Memory B cell (primary cell): Measurements from ENCODE around the gene RFX8.
"Not testable (repeated sequence)": the region's sequence is repeated elsewhere in the genome, so short reads cannot be mapped to it uniquely, and the experiment has no call there.

Source experiments
- ATAC-seq: fragments of 150-1000 bp; cut with Tn5 transposase; 2 replicates; pipeline ENCODE4 v1.10.0; 2021; ENCODE audit warnings: low read depth, mild to moderate bottlenecking, moderate library complexity
- DNase-seq, 2 donors: peaks; one replicate each; pipeline ENCODE4 v3.0.0; 2022; ENCODE audit warnings: low spot score in 2 of 2
- H3K27ac Mint-ChIP-seq: one replicate; pipeline ENCODE4 v1.8.0; 2022; ENCODE audit warnings: mild to moderate bottlenecking, moderate library complexity, mixed read lengths
- H3K27me3 Mint-ChIP-seq: one replicate; pipeline ENCODE4 v1.8.0; 2022; ENCODE audit warnings: mixed read lengths
- H3K36me3 Mint-ChIP-seq: one replicate; pipeline ENCODE4 v1.8.0; 2022; ENCODE audit warnings: mild to moderate bottlenecking, mixed read lengths
- H3K4me1 Mint-ChIP-seq: one replicate; pipeline ENCODE4 v1.8.0; 2022; ENCODE audit warnings: mixed read lengths
- H3K4me3 Mint-ChIP-seq: one replicate; pipeline ENCODE4 v1.8.0; 2022; ENCODE audit warnings: mild to moderate bottlenecking, moderate library complexity, mixed read lengths
- H3K9me3 Mint-ChIP-seq: one replicate; pipeline ENCODE4 v1.8.0; 2022; ENCODE audit warnings: mixed read lengths

RFX8 gene

DNA sequence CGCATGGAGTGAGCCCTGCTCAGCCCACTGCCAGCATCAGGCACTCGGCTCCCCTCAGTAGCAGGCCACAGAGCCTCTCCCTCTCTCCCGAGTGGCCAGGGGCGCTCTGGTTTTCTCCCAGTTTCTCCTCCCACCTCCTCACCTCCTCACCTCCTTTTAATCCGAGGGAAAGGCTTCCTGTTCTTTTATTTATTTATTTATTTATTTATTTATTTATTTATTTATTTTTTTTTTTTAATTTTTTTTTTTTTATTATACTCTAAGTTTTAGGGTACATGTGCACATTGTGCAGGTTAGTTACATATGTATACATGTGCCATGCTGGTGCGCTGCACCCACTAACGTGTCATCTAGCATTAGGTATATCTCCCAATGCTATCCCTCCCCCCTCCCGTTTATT, 29.8 kb upstream of the RFX8 start:
- ATAC-seq, DNase-seq, H3K4me3 Mint-ChIP-seq, H3K4me1 Mint-ChIP-seq, H3K27ac Mint-ChIP-seq, H3K27me3 Mint-ChIP-seq, H3K36me3 Mint-ChIP-seq, H3K9me3 Mint-ChIP-seq: not testable (repeated sequence)

DNA sequence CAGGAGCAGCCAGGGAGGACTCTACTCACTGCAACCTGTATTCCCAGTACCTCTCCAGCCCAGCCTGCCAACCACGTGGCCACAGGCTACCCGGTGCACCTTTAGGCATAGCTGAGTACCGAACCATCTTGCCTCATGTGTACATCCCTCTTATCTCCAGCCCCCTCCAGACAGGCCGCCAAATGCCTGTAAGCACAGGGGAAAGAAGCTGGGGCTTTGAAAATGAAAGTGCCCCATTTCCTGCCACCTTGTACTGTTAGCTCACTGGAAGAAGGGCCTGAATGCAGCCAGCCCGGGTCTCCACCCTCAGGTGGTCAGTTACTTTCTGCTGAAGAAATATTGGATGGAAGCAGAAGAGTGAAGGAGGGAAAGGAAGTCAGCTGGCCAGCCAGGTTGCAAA, 27.2 kb upstream of the RFX8 start:
- H3K9me3 Mint-ChIP-seq, result no peaks in the 10 kb centered on the region
- no peak overlapping the region for H3K4me3 Mint-ChIP-seq
- H3K27me3 Mint-ChIP-seq, result peaks cover under 1% of the 10 kb centered on the region
- H3K36me3 Mint-ChIP-seq, result peaks cover 1% of the 10 kb centered on the region
- DNase-seq (no peak), ATAC-seq (no peak)
- H3K4me1 Mint-ChIP-seq, result peaks cover 2% of the 10 kb centered on the region
- no peak overlapping the region for H3K27ac Mint-ChIP-seq

DNA sequence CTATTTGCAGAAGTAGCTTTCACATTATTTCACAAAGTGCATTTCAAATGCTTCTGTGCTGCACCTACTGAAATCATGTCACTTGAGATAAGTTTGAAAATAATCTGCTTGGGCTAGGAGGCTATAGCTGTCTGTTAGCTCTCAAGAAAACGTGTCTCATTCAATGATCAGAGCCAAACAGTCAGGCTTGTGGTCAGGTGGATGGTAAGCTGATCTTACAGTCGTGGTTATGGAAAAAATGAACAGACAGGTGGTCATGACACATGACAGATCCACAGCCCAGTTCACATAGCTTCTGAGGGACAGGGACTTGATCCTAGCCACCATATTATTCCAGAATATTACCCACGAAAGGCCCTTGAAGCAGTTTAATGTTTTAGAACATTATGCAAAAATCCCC, 26.5 kb upstream of the RFX8 start:
- H3K4me3 Mint-ChIP-seq, result no peak overlapping the region
- DNase-seq (no peak), ATAC-seq (no peak)
- no peaks in the 10 kb centered on the region for H3K4me1 Mint-ChIP-seq
- no peaks in the 10 kb centered on the region for H3K27me3 Mint-ChIP-seq
- H3K36me3 Mint-ChIP-seq, result no peaks in the 10 kb centered on the region
- H3K9me3 Mint-ChIP-seq, result no peaks in the 10 kb centered on the region
- no peak overlapping the region for H3K27ac Mint-ChIP-seq

DNA sequence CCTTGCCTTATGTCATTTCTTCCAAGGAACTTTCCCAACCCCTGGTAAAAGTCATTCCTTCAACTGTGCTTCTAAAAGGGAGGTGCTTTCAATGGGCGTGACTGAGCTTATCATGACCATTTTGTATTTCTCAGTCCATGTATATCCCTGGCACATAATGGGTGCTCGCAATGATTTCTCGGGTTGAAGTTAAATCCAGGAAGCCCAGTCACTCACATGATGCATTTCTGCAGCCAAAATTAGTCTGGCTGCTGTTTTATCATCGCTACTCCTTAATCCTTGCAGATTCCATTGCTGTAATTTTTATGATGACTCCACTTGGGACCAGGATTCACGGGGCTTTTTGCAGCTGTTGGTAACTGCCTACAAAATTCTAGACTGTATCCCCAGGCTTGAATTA, 25.9 kb upstream of the RFX8 start:
- no peaks in the 10 kb centered on the region for H3K9me3 Mint-ChIP-seq
- ATAC-seq, result no peak
- DNase-seq, result no peak
- H3K4me3 Mint-ChIP-seq, result no peak overlapping the region
- H3K27me3 Mint-ChIP-seq, result no peaks in the 10 kb centered on the region
- no peak overlapping the region for H3K27ac Mint-ChIP-seq
- no peaks in the 10 kb centered on the region for H3K4me1 Mint-ChIP-seq
- no peaks in the 10 kb centered on the region for H3K36me3 Mint-ChIP-seq

DNA sequence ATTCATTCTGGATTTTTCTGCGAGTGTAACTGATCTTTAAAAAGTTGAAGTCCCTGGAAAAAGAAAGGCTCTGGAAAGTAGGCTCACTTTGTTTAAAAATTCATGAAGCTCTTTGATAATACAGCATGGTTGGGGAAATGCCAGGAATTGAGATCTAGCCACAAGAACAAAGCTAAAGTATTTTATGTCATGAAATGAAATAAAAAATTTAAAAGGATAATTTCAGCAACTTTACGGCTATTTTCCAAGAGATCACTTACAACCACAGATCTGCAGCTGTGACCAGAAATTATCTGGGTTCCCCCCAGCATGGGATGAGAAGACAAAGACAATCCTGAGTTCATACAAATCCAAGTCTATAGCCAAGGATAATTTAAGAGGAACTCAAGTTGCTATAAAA, 25.3 kb upstream of the RFX8 start:
- H3K9me3 Mint-ChIP-seq, result no peaks in the 10 kb centered on the region
- no peak overlapping the region for H3K4me3 Mint-ChIP-seq
- DNase-seq, result no peak
- H3K4me1 Mint-ChIP-seq, result no peaks in the 10 kb centered on the region
- H3K36me3 Mint-ChIP-seq, result no peaks in the 10 kb centered on the region
- no peak for ATAC-seq
- H3K27me3 Mint-ChIP-seq, result no peaks in the 10 kb centered on the region
- H3K27ac Mint-ChIP-seq, result no peak overlapping the region

DNA sequence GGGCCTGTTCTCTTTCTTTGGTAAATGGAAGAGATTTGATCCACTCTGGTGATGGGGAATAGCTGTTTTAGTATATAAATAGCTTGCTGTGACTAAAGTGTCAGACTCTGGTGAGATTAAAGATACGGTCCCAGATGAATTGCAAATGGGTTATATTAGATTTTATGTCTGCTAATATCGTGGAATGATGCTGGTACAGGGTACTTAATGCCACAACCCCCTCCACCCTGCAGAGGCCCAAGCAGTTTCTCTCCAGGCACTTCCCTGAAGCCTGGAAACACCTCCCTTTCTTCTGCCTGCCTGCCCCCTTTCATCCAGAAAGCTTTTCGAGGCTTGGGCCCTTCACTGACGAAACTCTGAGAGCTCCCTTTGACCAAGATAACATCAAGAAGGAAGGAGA, 21.4 kb upstream of the RFX8 start:
- no peaks in the 10 kb centered on the region for H3K27me3 Mint-ChIP-seq
- no peak overlapping the region for H3K27ac Mint-ChIP-seq
- DNase-seq (no peak), ATAC-seq (no peak)
- no peaks in the 10 kb centered on the region for H3K36me3 Mint-ChIP-seq
- H3K4me1 Mint-ChIP-seq, result no peaks in the 10 kb centered on the region
- H3K4me3 Mint-ChIP-seq, result no peak overlapping the region
- H3K9me3 Mint-ChIP-seq, result no peaks in the 10 kb centered on the region

DNA sequence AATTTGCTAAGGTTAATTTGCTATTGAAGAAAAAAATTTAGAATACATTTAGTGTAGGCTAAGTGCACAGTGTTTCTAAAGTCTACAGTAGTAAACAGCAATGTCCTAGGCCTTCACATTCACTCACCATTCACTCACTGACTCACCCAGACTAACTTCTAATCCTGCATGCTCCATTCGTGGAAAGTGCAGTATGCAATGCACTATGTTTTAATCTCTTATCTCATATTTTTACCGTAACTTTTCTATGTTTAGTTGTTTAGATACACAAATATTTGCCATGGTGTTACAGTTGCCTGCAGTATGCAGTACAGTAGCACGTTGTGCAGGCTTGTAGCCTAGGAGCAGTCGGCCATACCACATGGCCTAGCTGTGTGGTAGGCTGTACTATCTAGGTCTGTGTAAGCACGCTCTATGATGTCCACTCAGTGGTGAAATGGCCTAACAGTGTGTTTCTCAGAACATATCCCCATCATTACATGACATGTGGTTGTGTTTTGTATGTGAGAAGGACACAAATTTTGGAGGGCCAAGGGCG, 18.1 kb upstream of the RFX8 start:
- H3K27me3 Mint-ChIP-seq, result no peaks in the 10 kb centered on the region
- H3K4me3 Mint-ChIP-seq, result no peak overlapping the region
- no peak overlapping the region for H3K27ac Mint-ChIP-seq
- no peaks in the 10 kb centered on the region for H3K36me3 Mint-ChIP-seq
- ATAC-seq (no peak), DNase-seq (no peak)
- no peaks in the 10 kb centered on the region for H3K9me3 Mint-ChIP-seq
- H3K4me1 Mint-ChIP-seq, result no peaks in the 10 kb centered on the region

DNA sequence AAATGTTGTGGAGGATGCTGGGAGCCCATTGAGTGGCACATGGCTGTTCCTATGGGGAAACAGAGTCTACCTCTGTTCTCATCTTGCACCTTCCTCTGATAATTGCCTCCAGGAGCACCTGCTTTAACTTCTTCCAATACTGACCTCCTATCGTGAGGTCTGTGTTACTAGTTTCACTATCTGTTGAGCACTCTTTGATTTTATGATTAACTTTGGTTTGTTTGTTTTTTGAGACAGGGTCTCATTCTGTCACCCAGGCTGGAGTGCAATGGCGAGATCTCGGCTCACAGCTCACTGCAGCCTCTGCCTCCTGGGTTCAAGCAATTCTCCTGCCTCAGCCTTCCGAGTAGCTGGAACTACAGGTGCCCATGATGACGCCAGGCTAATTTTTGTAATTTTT, 12.1 kb upstream of the RFX8 start:
- H3K27ac Mint-ChIP-seq, result no peak overlapping the region
- no peaks in the 10 kb centered on the region for H3K27me3 Mint-ChIP-seq
- no peaks in the 10 kb centered on the region for H3K9me3 Mint-ChIP-seq
- H3K4me3 Mint-ChIP-seq, result no peak overlapping the region
- DNase-seq, result no peak
- H3K4me1 Mint-ChIP-seq, result peaks cover 4% of the 10 kb centered on the region
- no peak for ATAC-seq
- no peaks in the 10 kb centered on the region for H3K36me3 Mint-ChIP-seq

DNA sequence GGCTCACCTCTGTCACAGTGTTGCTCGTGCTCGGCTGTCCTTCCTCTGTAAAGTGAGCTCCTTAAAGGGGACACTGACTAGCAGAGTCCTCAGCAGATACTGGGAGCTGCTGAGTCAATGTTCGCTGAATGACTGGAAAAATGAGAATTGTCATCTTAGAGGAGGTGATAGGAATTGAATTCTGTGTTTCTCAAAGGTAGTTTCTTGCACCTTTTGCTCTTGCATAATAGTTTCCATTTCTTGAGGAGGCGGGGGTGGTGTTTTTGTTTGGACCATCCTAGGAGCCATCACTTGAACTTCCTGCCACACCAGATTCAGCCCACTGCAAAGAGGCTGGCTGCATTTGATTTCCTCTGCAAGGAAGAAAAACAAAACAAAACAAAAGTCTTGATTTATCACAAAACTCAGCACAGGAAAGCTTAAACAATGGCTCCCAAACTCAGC, 11.4 kb upstream of the RFX8 start:
- no peak overlapping the region for H3K4me3 Mint-ChIP-seq
- no peaks in the 10 kb centered on the region for H3K36me3 Mint-ChIP-seq
- H3K9me3 Mint-ChIP-seq, result no peaks in the 10 kb centered on the region
- H3K4me1 Mint-ChIP-seq, result peaks cover 4% of the 10 kb centered on the region
- H3K27me3 Mint-ChIP-seq, result peaks cover 2% of the 10 kb centered on the region
- DNase-seq, result no peak
- H3K27ac Mint-ChIP-seq, result no peak overlapping the region
- no peak for ATAC-seq

DNA sequence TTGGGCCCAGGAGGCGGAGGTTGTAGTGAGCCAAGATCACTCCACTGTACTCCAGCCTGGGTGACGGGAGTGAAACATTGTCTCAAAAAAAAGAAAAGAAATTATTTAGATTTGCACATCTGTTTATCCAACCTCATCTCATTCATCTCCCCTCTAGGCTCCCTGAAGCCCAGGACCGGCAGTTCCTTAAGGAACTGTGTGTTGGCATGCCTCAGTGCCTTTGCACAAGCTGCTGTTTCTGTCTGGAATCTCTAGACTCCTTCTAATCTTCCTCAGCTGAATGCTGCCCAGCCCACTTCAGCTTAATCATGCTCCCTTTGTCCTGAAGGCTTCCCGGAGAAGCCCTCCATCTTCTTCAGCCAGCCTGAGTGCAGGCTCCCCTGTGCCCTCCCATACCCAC, 10.9 kb upstream of the RFX8 start:
- H3K4me1 Mint-ChIP-seq, result peaks cover 4% of the 10 kb centered on the region
- ATAC-seq (no peak), DNase-seq (no peak)
- no peaks in the 10 kb centered on the region for H3K9me3 Mint-ChIP-seq
- no peak overlapping the region for H3K27ac Mint-ChIP-seq
- no peak overlapping the region for H3K4me3 Mint-ChIP-seq
- peaks cover 2% of the 10 kb centered on the region for H3K27me3 Mint-ChIP-seq
- no peaks in the 10 kb centered on the region for H3K36me3 Mint-ChIP-seq

DNA sequence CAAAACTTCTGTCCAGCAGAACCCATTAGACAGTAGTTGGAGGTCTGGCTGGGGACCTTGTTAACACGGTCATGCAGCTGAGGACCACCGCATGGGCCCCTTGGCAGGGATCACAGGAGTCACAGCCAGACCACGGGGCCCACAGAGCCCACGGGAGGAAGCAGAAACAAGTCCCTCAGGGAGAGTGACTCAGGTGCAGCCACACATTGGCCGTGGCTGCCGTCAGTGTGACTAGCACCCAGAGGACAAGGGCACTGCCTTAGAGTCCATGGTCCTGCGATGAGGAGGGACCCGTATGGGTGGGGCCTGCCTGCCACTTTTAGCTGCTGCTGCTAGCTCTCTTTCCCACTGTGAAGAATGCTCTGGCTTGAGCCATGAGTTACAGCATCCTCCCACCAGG, 5.9 kb upstream of the RFX8 start:
- no peak for DNase-seq
- Mint-ChIP-seq H3K4me1 (peaks cover 2% of the 10 kb centered on the region), H3K27ac (no peak overlapping the region), H3K4me3 (no peak overlapping the region), H3K9me3 (no peaks in the 10 kb centered on the region), H3K27me3 (peaks cover 8% of the 10 kb centered on the region), H3K36me3 (no peaks in the 10 kb centered on the region)
- no peak for ATAC-seq

DNA sequence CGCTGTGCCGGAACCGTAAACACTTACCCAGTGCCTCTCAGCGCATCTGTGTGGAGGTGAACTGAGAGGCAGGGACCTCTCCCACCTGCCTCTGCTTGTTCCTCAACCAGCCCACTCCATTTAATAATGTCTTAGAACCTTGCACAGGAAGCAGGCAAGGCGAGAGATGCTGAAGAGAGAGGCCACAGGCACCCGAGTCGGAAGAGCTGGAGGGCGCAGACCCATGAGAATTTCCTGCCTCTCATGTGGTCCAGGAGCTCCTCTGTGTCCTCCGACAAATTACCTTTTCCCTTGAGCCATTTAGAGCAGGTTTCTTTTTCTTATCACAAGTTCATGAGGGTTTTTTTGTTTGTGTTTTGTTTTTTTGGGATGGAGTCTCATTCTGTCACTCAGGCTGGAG, 4.9 kb upstream of the RFX8 start:
- H3K27me3 Mint-ChIP-seq, result peaks cover 8% of the 10 kb centered on the region
- no peaks in the 10 kb centered on the region for H3K36me3 Mint-ChIP-seq
- H3K4me1 Mint-ChIP-seq, result no peaks in the 10 kb centered on the region
- DNase-seq (no peak), ATAC-seq (no peak)
- no peak overlapping the region for H3K4me3 Mint-ChIP-seq
- no peaks in the 10 kb centered on the region for H3K9me3 Mint-ChIP-seq
- H3K27ac Mint-ChIP-seq, result no peak overlapping the region

DNA sequence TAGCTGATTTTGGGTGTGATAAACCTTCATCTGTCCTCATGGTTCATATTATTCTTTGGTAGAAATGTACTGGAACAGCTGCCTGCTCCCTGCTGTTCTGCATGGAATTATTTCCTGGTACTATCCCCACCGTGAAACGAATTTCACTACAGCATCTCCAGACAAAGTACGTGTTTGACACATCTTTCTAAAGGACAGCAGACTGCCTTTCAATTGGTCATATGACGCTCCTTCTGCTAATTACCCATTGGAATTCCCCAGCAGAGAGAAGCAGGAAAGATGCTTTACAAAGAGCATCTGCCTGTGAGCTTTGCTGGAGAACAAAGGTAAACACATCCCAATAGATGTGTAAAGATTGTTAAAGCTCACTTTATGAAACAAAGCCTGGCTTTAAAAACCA, 4.4 kb upstream of the RFX8 start:
- Mint-ChIP-seq H3K4me3 (no peak overlapping the region), H3K9me3 (no peaks in the 10 kb centered on the region), H3K4me1 (no peaks in the 10 kb centered on the region), H3K27me3 (peaks cover 8% of the 10 kb centered on the region), H3K27ac (no peak overlapping the region), H3K36me3 (no peaks in the 10 kb centered on the region)
- no peak for ATAC-seq
- no peak for DNase-seq

DNA sequence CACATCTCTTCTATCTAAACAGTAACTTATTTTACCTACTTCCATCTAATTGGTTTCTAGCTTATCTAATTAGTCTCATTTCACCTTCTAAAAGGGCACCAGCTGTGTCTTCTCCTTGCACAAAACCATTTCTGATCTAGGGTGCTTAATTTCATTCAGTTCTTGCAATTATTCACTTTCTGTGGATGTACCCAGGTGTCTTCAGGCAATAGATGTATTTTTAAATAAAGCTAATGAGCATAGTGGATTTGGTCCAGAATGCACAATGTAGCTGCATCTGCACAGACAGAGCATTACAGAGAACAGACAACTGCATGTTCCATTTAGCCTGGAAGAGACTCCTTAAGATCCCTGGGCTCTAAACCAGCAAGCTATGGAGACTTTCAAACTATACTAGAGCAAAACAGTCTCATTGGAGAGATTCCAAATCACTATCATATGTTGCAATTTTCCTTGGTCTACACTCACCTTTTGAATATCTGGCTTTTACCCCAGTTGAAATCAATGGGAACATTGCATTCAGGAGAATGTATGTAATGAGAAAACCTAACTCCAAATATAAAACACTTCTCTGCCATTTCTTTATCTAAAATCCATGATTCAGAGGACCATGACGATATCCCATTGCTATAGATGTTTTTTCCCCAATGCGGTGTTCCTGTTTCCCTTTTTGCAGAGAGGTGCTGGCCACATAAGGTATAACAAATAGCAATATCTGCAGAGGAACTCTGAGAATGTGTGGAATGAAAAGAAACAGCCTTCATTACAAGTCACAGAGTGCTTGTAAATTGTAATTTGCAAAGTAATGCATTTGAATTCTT, 3.5 kb upstream of the RFX8 start:
- ATAC-seq (no peak), DNase-seq (no peak)
- Mint-ChIP-seq H3K36me3 (no peaks in the 10 kb centered on the region), H3K27ac (no peak overlapping the region), H3K4me3 (no peak overlapping the region), H3K4me1 (peaks cover 2% of the 10 kb centered on the region), H3K27me3 (peaks cover 8% of the 10 kb centered on the region), H3K9me3 (no peaks in the 10 kb centered on the region)

DNA sequence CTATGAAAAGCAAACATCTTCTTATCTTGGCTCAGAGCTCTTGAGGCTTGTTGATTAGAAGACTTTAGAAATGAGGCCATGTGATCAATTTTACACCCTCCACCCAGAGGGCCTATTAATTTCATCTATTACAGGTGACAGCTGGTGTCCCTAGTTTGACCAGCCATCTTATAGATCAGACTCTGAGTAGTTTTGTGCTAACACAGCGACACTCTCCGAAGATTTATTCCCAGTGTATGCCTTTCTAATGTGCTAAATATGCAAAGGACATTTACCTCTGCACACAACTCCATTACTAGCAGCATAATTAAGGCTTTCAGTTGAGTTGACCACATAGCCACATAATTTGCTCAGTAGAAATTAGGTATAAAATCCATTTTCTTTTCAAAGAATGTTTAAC, 2.6 kb upstream of the RFX8 start:
- Mint-ChIP-seq H3K27ac (no peak overlapping the region), H3K4me3 (no peak overlapping the region), H3K27me3 (peaks cover 11% of the 10 kb centered on the region), H3K4me1 (peaks cover 2% of the 10 kb centered on the region), H3K9me3 (no peaks in the 10 kb centered on the region), H3K36me3 (no peaks in the 10 kb centered on the region)
- DNase-seq (no peak), ATAC-seq (no peak)
